K562 (cell line): ENCODE measurements around the gene DHPS. TPM values are rescaled to one million over a fixed set of nuclear protein-coding genes. Genes with fewer than 3 reads are reported as not detected.
A peak's percentile ranks its signal among the peaks of the same experiment; 100 is the strongest.

Experiments
- ATAC-seq: fragments of 200-7000 bp; cut with Tn5 transposase; 3 replicates; pipeline ENCODE4 v1.9.1; 2020; ENCODE audit warnings: moderate library complexity
- BruUV-seq: library from RNA; stranded (reverse); fragments of 400-500 nt; replicated peaks from 2 replicates; lab custom pipeline; 2021; lab: Mats Ljungman, UMichigan
- CTCF ChIA-PET: fragments of 300-600 bp; formaldehyde crosslinking; extraction: SDS; loops from one replicate; lab custom pipeline; 2021; ENCODE audit warnings: low intra/inter-chr PET ratio; lab: Yijun Ruan, JAX
- POLR2A ChIA-PET: fragments of 300-600, 350-650 bp; sonication (Branson Sonifier 250); formaldehyde crosslinking; extraction: SDS; loops from one replicate; lab custom pipeline; 2021; ENCODE audit warnings: antibody characterized with exemption, inconsistent platforms; lab: Yijun Ruan, JAX
- DNase-seq, 4 experiments: peaks; one replicate each; pipeline versions ENCODE4 v3.0.0 to v3.0.0-alpha.2; 2011 to 2018; ENCODE audit warnings: low spot score in 3 of 4, mixed read lengths in 3 of 4; ENCODE audit errors: extremely low read depth in 1 of 4
- FAIRE-seq: peaks from 2 replicates; lab custom pipeline; 2011; peaks lifted over from hg19 to GRCh38; lab: Jason Lieb, UNC
- H2AFZ ChIP-seq: 2 replicates; pipeline ENCODE4 v1.6.0; 2011; ENCODE audit warnings: low read depth, low read length, control low read depth, inconsistent platforms
- H3K27ac ChIP-seq: fragments of 200-600 bp; 3 replicates; pipeline ENCODE4 v1.8.0; 2011; ENCODE audit warnings: low read depth, mild to moderate bottlenecking, control low read depth, inconsistent platforms, low read length, moderate library complexity, mixed read lengths; ENCODE audit errors: extremely low read depth
- H3K27me3 ChIP-seq, 2 experiments: fragments of 300-600 bp in 1 of 2; 2 replicates in 1 of 2; 3 replicates in 1 of 2; pipeline versions ENCODE4 v1.6.0 to v1.8.0; 2011; ENCODE audit warnings: inconsistent platforms in 2 of 2, low read length in 2 of 2, mild to moderate bottlenecking in 1 of 2, mixed read lengths in 1 of 2, moderate library complexity in 1 of 2; ENCODE audit not compliant: control insufficient read depth in 2 of 2, insufficient read depth in 2 of 2
- H3K36me3 ChIP-seq: fragments of 300-600 bp; 3 replicates; pipeline ENCODE4 v1.8.0; 2011; ENCODE audit warnings: mild to moderate bottlenecking, low read length, inconsistent platforms; ENCODE audit not compliant: control insufficient read depth, insufficient read depth
- H3K4me1 ChIP-seq, 2 experiments: fragments of 200-600 bp in 1 of 2; replicated peaks in 1 of 2; 2 replicates in 1 of 2; 3 replicates in 1 of 2; pipeline versions ENCODE4 v1.5.1 to v1.8.0; 2011; ENCODE audit warnings: inconsistent platforms in 2 of 2, low read length in 2 of 2, mild to moderate bottlenecking in 1 of 2, mixed read lengths in 1 of 2, moderate library complexity in 1 of 2; ENCODE audit not compliant: control insufficient read depth in 2 of 2, insufficient read depth in 2 of 2
- H3K4me2 ChIP-seq: 2 replicates; pipeline ENCODE4 v1.6.1; 2011; ENCODE audit warnings: low read length, control low read depth, inconsistent platforms, mixed read lengths; ENCODE audit not compliant: insufficient read depth
- H3K4me3 ChIP-seq: fragments of 200-600 bp; sonication (generic), shearing (Covaris generic); 2 replicates; pipeline ENCODE4 v1.5.1; 2016; ENCODE audit warnings: control low read depth, inconsistent platforms
- H3K79me2 ChIP-seq: fragments of 200-600 bp; 3 replicates; pipeline ENCODE4 v1.8.0; 2011; ENCODE audit warnings: low read length, inconsistent platforms; ENCODE audit not compliant: control insufficient read depth, insufficient read depth
- H3K9ac ChIP-seq, 2 experiments: 2 replicates each; pipeline versions ENCODE4 v1.6.0 to v1.6.1; 2011; ENCODE audit warnings: low read depth in 2 of 2, low read length in 2 of 2, control low read depth in 1 of 2, inconsistent platforms in 1 of 2, mild to moderate bottlenecking in 1 of 2, mixed read lengths in 1 of 2; ENCODE audit not compliant: insufficient read depth in 1 of 2
- H3K9me1 ChIP-seq: one replicate; pipeline ENCODE4 v1.6.0; 2011; ENCODE audit warnings: inconsistent platforms, mild to moderate bottlenecking, low read length, moderate library complexity; ENCODE audit not compliant: control insufficient read depth, insufficient read depth
- H3K9me3 ChIP-seq: replicated peaks from 2 replicates; pipeline ENCODE4 v1.5.1; 2011; ENCODE audit warnings: low read depth, low read length, inconsistent platforms; ENCODE audit not compliant: control insufficient read depth, insufficient read depth
- H4K20me1 ChIP-seq: replicated peaks from 2 replicates; pipeline ENCODE4 v1.6.1; 2011; ENCODE audit warnings: low read length, inconsistent platforms, mixed read lengths; ENCODE audit not compliant: control insufficient read depth, insufficient read depth
- ARNT ChIP-seq, 2 experiments: fragments of 450-650 bp; IDR thresholded peaks; 2 replicates each; pipeline ENCODE4 v1.6.1; 2016; ENCODE audit warnings: mild to moderate bottlenecking in 1 of 2
- HDAC1 ChIP-seq, 2 experiments: fragments of 450-650 bp; IDR thresholded peaks; 2 replicates each; pipeline ENCODE4 v1.6.1; 2016 to 2017; ENCODE audit warnings: inconsistent platforms in 1 of 2, mild to moderate bottlenecking in 1 of 2, moderate library complexity in 1 of 2
- MAFF ChIP-seq: IDR thresholded peaks from 2 replicates; pipeline ENCODE4 v1.6.1; 2012; ENCODE audit warnings: low read length, improper control_type of control experiment
- MAZ ChIP-seq, 2 experiments: fragments of 450-650 bp in 1 of 2; sonication (generic) in 1 of 2; formaldehyde crosslinking; IDR thresholded peaks in 1 of 2; conservative IDR thresholded peaks in 1 of 2; 2 replicates each; pipeline versions ENCODE4 v1.4.0 to v1.5.0; 2020; ENCODE audit warnings: mild to moderate bottlenecking in 1 of 2, missing genetic modification reagents in 1 of 2
- MYNN ChIP-seq, 2 experiments: sonication (generic); formaldehyde crosslinking in 1 of 2; IDR thresholded peaks; 2 replicates each; pipeline versions ENCODE4 v1.5.0 to v1.6.1; 2016 to 2020; ENCODE audit warnings: antibody characterized with exemption in 1 of 2, missing genetic modification reagents in 1 of 2
- ZBTB43 ChIP-seq: sonication (generic); formaldehyde crosslinking; IDR thresholded peaks from 2 replicates; pipeline ENCODE4 v1.8.0; 2023; ENCODE audit warnings: mild to moderate bottlenecking, missing genetic modification reagents
- WGBS: fragments of 100-300 bp; shearing (Covaris generic); methylation state at CpG from one replicate; pipeline ENCODE4 v1.1.6; 2016; ENCODE audit warnings: low coverage, mixed read lengths; ENCODE audit not compliant: insufficient coverage; ENCODE audit errors: missing lambda C conversion rate; 5-methylcytosine and 5-hydroxymethylcytosine counted together
- in situ Hi-C: fragments of 300-500 bp; cut with MboI; formaldehyde crosslinking; loops from 4 replicates; pipeline ENCODE4 v1.15.0; 2018; ENCODE audit warnings: inconsistent platforms, mixed read lengths
- intact Hi-C: fragments of 100-400 bp; cut with micrococcal nuclease; formaldehyde crosslinking; loops from 2 replicates; pipeline ENCODE4 v1.14.2; 2022
- polyA plus RNA-seq, 8 experiments: library from polyadenylated mRNA; depleted of rRNA in 4 of 8; stranded (reverse) in 5 of 8; unstranded in 3 of 8; fragments of >200 nt; fragmentation: Nextera tagmentation in 2 of 8; fragmentation: Illumina TruSeq in 1 of 8; extraction: Ambion mirVana in 2 of 8; extraction: Trizol in 1 of 8; gene quantifications; 2 replicates each; pipeline versions ENCODE4 v1.2.1 to v1.2.3, GENCODE V29; 2011 to 2014; ENCODE audit warnings: inconsistent platforms in 1 of 8, missing spikeins in 1 of 8
- total RNA-seq, 7 experiments: library from RNA; depleted of rRNA in 6 of 7; stranded (reverse); fragments of >200 nt in 6 of 7; fragmentation: Illumina TruSeq in 2 of 7; extraction: Trizol in 2 of 7; gene quantifications; 2 replicates each; pipeline versions ENCODE4 v1.2.1 to v1.2.3, GENCODE V29; 2011 to 2021; ENCODE audit warnings: low replicate concordance in 1 of 7
- TF ChIP-seq, protein P1 (sequence below), 2 experiments: fragments of 450-650 bp; formaldehyde crosslinking in 1 of 2; IDR thresholded peaks; 2 replicates each; pipeline versions ENCODE4 v1.4.0 to v1.6.1; 2014 to 2020; ENCODE audit warnings: mild to moderate bottlenecking in 2 of 2, borderline replicate concordance in 1 of 2, low read depth in 1 of 2
- TF ChIP-seq, protein P2 (sequence below): sonication (generic); formaldehyde crosslinking; IDR thresholded peaks from 2 replicates; pipeline ENCODE4 v1.8.0; 2022; ENCODE audit warnings: mild to moderate bottlenecking, low read depth, missing genetic modification reagents

The DHPS gene
- total and polyA plus RNA-seq, 9 of the 15 experiments (the other 6 are each of a cell fraction or from before 2014, with no cell fraction given) = 47.1 to 110 (median 79.9) TPM

- Histone ChIP-seq H3K4me2 (peak within 1 kb of the TSS; percentile 91), H3K9ac (peak within 1 kb of the TSS; percentile 89 to 99), H3K27ac (peak within 1 kb of the TSS; percentile 87), H3K27me3 (no peaks in the 10 kb centered on the region), H4K20me1 (peaks cover 15% of the 10 kb centered on the region; the same call in 1 of the 2 replicates), H3K9me3 (no peaks in the 10 kb centered on the region), H3K9me1 (peaks cover 3% of the 10 kb centered on the region), H2AFZ (peak within 1 kb of the TSS; percentile 78), H3K36me3 (peaks cover 32% of the 10 kb centered on the region), H3K79me2 (peaks cover 55% of the 10 kb centered on the region), H3K4me3 (peak within 1 kb of the TSS; percentile 82), H3K4me1 (peaks cover 10 to 41% of the 10 kb centered on the region in 2 experiments; a peak in 3 of 5 replicates)
- peak; percentile 97 for FAIRE-seq
- peak; percentile 76 for ATAC-seq
- ChIA-PET CTCF (no interaction called here), POLR2A (interaction anchor here (0.6 to 4.4 kb wide), 12 partner anchors 9 to 214 kb away, joined by 3 to 50 read pairs (median 4); partner anchors contain the start of genes GET3, JUNB and TRIR)
- DNase-seq = peak; percentile 69 to 91 (median 78)
- in situ Hi-C loops (no loop called here), intact Hi-C loops (loop anchor here (1.0 kb wide), 1 partner anchor 9 kb away; no protein-coding TSS in a partner anchor)
- WGBS = 3% methylated on average over 28 of the region's 28 CpGs
- no TSS peak for BruUV-seq
- TF ChIP-seq MYNN (IDR thresholded peaks at IDR 0.05) (no peak), MYNN (CRISPR knock-in tag; IDR thresholded peaks at IDR 0.05) (no peak), HDAC1 (IDR thresholded peaks at IDR 0.05) (peak in 1 of 2 experiments; percentile 95; a peak in 2 of 4 replicates), MAFF (0 out of 2 replicates have a peak, but pooled peaks have one; percentile 1), ZBTB43 (CRISPR knock-in tag) (0 out of 2 replicates have a peak, but pooled peaks have one; percentile 45), MAZ (CRISPR knock-in tag; conservative IDR thresholded peaks at IDR 0.05 in 1 of 2, IDR thresholded peaks at IDR 0.05 in 1 of 2) (peak; percentile 79 to 89), ARNT (IDR thresholded peaks at IDR 0.05) (0 out of 4 replicates have a peak, but pooled peaks of 1 of the 2 experiments have one; percentile 15)
- TF ChIP-seq, protein P1, sequence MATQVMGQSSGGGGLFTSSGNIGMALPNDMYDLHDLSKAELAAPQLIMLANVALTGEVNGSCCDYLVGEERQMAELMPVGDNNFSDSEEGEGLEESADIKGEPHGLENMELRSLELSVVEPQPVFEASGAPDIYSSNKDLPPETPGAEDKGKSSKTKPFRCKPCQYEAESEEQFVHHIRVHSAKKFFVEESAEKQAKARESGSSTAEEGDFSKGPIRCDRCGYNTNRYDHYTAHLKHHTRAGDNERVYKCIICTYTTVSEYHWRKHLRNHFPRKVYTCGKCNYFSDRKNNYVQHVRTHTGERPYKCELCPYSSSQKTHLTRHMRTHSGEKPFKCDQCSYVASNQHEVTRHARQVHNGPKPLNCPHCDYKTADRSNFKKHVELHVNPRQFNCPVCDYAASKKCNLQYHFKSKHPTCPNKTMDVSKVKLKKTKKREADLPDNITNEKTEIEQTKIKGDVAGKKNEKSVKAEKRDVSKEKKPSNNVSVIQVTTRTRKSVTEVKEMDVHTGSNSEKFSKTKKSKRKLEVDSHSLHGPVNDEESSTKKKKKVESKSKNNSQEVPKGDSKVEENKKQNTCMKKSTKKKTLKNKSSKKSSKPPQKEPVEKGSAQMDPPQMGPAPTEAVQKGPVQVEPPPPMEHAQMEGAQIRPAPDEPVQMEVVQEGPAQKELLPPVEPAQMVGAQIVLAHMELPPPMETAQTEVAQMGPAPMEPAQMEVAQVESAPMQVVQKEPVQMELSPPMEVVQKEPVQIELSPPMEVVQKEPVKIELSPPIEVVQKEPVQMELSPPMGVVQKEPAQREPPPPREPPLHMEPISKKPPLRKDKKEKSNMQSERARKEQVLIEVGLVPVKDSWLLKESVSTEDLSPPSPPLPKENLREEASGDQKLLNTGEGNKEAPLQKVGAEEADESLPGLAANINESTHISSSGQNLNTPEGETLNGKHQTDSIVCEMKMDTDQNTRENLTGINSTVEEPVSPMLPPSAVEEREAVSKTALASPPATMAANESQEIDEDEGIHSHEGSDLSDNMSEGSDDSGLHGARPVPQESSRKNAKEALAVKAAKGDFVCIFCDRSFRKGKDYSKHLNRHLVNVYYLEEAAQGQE (IDR thresholded peaks at IDR 0.05; ENCODE audit: borderline replicate concordance) = no peak
- TF ChIP-seq, protein P1 (CRISPR knock-in tag; IDR thresholded peaks at IDR 0.05; ENCODE audit: low read depth) = 0 out of 2 replicates have a peak, but pooled peaks have one; percentile 33
- TF ChIP-seq, protein P2, sequence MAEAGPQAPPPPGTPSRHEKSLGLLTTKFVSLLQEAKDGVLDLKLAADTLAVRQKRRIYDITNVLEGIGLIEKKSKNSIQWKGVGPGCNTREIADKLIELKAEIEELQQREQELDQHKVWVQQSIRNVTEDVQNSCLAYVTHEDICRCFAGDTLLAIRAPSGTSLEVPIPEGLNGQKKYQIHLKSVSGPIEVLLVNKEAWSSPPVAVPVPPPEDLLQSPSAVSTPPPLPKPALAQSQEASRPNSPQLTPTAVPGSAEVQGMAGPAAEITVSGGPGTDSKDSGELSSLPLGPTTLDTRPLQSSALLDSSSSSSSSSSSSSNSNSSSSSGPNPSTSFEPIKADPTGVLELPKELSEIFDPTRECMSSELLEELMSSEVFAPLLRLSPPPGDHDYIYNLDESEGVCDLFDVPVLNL (CRISPR knock-in tag) = peak; percentile 30; the same call in 1 of the 2 replicates
These were observed 42.2 kb upstream of the DHPS start, which contains the start of gene TNPO2 for GRCh38 chr19:12723641-12724426. TNPO2 (minus strand) TSS chr19:12723932; CDS start chr19:12720977, 2,955 bp downstream.
